Esophagus squamous epithelium (tissue), 4 donors: ENCODE data around the gene LANCL1.

Experiments
- CTCF ChIP-seq, 6 experiments: fragments of 450-650 bp in 4 of 6; fragments of 200-600 bp in 2 of 6; sonication (generic) in 2 of 6; IDR thresholded peaks; one replicate each; pipeline ENCODE4 v1.5.1; 2016 to 2019; ENCODE audit warnings: antibody characterized with exemption in 6 of 6, mild to moderate bottlenecking in 4 of 6, moderate library complexity in 4 of 6
- POLR2A ChIP-seq, 4 donors: fragments of 450-650 bp; IDR thresholded peaks; one replicate each; pipeline ENCODE4 v1.6.1; 2017; ENCODE audit warnings: antibody characterized with exemption in 4 of 4, mild to moderate bottlenecking in 4 of 4, moderate library complexity in 3 of 4

GRCh38 chr2:210392469-210392881 is 84.1 kb downstream of the LANCL1 start:
- TF ChIP-seq POLR2A (IDR thresholded peaks at IDR 0.05) = no peak
- no peak for TF ChIP-seq CTCF (IDR thresholded peaks at IDR 0.05)
